Effector CD8-positive, alpha-beta T cell (primary cell): ENCODE measurements around the gene PLCD3.

Source experiments
- DNase-seq: peaks from one replicate; lab custom pipeline; 2025; lab: John Stamatoyannopoulos, UW

PLCD3 gene

DNA sequence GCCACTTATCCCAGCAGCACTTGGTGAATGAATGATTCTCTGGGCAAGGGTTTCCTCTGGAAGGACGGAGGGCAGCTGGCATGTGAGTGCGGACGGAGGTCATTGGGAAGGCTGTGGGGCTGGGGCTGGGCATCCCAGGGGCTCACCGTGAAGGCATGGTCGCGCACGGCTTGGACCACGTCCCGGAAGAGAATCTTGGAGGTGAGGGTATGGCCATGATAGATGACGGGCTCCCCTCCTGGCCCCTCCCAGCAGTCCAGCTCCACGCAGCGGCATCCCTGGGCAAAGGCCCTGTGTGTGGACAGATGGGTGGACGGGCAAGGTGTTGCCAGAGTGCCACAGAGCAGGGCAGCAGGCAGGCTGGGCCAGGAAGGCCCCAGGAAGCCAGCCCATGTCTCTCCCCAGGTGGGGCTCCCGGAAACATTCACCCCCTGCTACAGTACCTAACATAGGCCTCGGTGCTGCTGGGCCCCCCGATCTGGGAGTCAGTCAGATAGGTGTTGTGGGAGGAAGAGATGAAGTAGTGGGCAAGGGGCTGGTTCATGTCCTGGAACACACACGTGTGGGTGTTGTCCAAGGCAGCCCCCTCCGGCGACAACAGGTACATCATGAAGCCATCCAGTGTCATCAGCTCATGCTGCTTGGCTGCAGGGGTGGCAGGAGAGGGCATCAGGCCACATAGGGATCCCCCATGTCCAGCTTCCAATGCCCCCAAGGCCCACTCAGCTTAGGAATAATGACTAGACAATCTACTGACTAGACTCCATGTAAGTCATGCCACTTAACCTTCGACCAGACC is 14.3 kb downstream of the PLCD3 start:
- DNase-seq = no peak

DNA sequence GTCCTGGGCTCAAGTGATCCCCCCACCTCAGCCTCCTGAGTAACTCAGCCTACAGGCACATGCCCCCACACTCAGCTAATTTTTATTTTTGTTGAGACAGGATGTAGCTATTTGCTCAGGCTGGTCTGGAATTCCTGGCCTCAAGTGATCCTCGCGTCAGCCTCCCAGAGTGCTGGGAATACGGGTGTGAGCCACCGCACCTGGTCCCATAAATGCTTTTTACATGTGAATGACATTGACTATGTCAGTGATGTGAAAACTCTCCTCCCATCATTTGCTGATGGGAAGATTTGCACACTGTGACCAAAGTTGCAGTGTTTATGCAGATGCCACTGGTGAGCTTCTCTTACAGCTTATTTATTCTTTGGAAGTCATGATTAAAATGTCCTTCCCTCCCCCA is 15.0 kb downstream of the PLCD3 start:
- no peak for DNase-seq

DNA sequence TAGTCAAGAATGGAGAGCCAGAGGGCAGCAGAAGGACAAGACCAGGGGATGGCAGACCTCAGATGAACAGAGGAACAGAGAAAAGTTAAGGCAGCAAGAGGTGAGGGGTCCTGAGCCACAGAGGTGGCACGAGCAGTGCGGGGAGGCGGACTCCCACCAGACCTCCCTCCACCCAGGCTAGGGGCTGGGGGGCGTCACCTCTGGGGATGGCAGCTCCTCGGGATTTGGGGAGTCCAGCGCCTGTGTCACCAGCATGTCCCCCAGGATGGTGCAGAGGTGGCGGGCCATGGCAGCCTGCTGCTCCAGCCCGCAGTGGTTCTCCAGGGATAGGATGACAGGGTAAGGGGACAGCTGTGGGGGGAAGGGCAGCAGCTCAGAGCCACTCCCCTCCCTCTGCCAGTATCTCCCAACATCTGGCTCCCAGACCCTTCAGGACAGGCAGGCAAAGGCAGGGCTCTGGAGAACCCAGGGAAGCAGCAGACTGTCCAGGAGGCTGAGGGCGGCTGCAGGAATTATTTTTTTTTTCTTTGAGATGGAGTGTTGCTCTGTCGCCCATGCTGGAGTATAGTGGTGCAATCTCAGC is 15.8 kb downstream of the PLCD3 start:
- DNase-seq = no peak

DNA sequence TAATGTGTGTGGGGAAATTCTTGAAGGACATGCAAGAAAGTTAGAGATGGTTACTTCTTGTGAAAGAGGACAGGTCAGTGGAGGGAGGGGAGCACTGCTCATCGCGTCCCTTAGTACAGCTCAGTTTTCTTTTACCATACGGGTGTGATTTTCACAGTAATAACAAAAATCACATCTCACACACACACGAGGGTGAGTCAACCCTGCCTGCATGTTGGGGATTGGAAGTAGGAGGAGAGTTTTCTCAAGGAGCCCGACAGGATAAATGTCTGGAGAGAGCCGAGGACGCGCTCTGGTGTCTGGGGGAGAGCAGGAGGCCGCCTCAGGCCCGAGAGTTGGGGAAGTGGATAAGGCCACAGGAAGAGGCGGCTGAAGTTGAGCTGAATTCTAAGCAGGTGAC is 16.4 kb downstream of the PLCD3 start:
- DNase-seq = no peak

DNA sequence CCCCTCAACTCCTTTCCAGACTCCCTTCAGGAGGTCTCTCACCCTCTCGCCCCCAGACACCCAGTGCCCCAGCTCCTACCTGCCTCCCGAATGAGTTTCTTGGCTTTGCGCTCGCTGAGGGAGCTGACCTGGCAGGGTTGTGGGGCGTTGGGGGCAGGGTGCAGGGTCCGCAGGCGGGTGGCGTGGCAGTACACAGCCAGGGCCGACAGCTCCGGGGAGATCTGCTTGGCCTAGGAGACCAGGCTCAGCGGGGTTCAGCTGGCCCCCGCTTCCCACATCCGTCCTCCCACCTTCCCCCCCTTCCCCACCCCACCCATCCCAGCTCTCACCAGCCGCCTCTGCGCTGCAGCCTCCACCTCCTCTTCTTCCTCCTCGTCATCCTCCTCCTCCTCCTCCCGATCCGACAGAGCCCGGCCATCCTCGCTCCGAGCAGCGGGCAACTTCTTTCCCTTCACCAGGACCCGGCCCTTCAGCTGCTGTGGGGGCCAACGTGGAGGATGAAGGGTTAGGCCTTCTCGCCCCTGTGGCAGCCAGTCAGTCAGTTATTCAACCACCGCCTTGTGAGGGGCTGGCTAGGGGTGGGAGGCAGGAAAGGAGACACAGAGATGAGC is 17.2 kb downstream of the PLCD3 start:
- DNase-seq = no peak

DNA sequence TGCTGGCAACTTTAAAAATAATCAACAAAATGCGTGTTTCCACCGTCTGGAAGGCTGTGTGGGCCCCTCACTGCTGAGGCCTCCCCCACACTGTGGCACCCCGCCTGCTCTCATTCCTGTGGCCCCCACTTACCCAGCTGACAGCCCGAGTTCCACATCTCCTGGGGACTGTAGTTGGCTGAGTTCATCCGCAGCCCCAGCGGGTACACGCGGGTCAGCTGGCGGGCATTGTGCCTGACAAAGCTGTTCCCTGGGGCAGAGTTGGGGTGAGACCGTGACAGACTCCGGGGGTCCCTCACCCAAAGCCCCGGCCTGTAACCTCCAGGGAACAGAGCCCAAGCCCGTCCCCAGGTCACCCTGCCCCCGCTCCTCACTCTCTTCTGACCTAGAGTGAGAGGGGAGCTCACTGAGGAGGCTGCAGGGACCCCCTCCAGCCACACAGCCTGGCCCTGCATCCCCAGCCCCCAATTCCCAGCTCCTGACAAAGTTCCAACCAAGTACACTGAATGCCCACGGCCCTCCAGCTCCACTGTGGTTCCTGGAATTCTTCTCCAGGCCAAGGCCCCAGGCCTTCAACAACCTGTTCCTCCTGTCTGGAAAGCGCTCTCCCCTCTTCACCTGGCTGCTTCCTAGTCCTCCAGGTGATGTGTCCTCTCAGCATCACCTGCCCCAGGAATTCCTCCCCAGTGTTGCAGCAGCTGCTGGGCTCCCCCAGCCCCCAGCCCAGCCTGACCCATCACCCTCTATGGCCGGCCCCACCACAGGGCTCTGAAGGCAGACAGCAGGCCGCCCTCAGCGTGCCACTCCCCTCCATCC is 18.0 kb downstream of the PLCD3 start:
- DNase-seq = no peak

DNA sequence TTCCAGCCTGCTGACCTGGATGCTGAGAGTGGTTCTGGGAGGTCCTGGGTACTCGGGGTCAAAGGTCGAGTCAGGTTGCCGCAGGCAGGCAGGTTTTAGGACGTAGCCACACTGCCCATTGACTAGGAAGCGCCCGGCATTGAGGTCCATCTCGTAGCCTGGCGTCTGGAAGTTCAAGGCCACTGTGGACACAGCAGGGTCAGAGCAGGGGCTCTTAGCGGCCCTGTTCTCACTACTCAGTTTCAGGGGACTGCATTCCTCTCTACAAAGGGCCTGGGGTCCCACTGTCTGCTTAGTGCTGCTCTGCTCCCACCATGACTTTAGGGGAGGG is 18.9 kb downstream of the PLCD3 start:
- no peak for DNase-seq

DNA sequence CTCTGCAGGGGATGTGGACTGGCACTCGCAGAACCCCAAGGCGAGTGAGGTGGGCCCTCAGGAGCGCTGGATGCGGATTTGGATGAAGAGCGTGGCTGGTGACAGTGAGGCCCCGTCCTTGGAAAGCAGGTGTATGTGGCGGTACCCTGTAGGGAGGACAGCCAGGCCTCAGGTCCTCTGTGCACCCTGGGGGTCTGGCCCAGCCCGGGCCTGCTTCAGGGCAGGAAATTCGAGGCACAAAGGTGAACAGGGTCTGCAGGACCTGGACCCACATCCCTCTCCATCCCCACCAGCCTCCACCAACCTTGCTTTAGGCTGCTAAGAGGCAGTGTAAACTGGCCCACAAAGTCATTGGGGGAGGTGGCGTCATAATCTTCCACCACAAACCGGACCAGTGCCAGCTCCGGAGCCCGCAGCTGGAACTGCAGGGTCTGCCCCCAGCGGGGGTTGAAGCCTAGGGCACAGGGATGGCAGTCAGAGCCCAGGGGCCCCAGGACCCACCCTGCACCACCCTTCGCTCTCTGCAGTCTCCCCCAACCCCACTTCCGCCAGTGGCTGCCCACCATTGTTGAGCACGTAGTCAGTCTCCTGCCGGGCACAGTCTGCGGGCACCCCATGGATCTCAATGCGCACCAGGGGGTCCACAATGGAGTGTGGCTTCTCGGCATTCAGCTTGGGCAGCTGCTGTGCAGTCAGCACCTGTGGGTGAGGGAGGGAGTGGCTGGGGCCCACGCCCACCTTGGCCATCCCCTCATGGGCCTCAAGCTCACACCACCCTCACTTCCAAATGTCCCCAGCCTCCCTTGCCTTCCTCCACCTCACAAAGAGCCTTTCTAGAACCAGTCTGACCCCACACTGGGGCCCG is 19.5 kb downstream of the PLCD3 start:
- DNase-seq = no peak

DNA sequence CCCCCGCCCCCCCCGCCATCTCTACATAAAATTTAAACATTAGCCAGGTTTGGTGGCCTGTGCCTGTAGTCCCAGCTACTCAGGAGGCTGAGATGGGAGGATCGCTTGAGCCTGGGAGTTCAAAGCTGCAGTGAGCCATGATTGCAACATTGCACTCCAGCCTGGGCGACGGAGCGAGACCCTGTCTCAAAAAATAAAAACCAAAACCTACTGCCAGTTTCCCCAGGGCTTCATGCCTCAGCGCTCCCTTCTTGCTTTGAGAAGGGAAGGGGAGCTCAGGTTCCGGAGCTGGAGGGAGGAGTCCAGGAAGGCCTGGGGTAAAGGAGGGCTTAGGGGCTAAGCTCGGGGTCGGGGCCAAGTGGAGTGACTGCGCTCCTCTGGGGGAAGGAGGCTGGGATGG is 20.5 kb downstream of the PLCD3 start:
- DNase-seq = no peak

DNA sequence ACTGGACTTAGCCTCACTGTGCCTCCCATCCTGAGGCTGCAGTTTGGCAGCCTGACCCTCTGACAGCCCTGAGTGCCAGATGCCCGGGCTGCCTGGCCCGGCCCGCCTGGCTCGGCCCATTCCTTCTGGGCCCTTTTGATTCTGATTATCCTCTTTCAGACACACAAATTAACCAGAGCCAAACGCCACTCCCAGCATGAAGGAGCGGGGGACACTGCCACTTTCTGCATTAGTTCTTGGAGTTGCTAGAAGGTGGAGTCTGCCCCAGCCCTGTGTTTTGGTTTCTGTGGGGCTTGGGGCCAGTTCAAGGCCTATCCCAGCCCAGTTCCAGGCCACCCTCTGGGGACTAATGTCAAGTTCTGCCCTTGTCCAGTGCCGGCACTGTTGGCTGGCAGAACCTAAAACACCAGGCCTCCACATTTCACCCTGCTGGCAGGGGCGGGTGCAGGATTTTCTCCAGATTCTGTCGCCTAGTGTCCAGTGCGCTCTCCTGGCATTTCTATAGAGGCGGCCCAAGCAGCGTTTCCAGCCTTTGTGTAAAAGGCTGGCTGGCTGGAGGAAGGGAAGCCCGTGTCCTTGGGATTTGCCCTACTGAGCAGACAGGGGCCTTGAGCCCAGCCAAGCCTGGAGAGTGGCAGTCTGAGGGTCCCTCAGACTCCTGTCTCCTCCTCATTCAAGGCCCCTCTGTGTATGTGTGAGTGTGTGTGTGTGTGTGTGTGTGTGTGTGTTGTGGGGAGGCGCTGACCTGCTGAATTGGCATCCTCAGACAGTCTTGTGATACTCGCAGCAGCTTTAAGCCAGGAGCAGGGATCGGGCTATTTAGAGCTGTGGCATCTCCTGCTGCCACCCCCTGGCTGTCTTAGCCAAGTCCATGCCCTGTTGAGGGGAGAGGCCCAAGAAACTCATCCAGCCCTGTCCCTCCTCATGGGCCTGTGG is 21.4 kb downstream of the PLCD3 start:
- DNase-seq = no peak

DNA sequence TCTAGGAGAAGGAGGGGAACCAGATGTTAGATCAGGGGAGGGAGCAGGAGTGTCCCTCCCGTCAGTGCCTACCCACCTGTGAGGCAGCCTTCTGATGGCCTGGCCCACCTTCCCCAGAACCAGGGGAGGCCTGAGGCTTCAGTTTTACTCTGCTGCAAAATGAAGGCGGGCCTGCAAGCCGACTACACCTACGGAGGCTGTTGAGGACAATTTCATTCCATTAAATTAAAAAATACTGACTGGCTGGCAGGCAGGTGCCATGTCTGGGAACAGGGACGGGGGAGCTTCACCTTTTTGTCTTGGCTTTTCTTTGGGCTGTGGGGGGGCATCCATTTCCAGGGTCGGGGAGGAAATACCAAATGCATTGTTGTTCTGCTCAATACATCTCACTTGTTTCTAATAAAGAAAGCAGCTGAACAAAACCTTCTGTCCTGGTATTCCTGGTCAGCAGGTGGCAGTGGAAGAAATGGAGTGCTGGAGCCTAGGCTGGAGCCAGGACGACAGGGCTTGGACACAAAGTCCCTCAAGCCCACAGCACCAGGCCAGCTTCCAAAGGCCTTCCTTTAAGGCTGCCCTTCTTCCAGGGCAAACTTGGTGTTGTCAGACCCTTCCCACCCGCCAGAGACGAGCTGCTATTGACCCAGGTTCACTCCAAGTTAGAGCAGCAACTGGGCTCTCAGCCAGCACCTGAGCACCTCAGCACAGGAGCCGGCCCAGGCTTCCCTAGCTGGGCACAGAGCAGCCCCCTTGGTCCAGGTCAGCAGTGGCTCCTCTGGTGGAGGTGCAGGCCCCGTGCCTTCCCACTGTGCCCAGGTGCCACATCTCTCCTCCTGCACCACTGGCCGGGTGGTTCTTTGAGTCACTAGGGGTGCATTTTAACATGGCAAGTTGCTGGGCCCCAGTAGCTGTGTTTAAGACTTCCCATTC is 23.5 kb downstream of the PLCD3 start:
- no peak for DNase-seq

DNA sequence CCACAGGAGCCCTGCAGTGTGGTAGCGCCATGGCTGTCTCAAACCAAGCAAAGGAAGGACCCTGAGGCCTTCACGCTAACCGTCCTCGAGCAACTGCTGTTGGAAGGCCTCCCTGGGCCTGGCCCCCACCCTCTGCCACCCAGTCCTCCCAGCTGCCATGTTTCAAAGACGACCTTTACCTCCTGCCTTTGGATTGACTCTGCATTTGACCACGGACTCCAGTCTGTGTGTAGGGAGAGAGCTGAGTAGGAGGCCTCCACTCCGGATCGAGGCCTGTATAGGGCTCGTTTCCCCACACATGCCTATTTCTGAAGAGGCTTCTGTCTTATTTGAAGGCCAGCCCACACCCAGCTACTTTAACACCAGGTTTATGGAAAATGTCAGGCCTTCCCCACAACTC is 24.3 kb downstream of the PLCD3 start:
- DNase-seq = no peak

DNA sequence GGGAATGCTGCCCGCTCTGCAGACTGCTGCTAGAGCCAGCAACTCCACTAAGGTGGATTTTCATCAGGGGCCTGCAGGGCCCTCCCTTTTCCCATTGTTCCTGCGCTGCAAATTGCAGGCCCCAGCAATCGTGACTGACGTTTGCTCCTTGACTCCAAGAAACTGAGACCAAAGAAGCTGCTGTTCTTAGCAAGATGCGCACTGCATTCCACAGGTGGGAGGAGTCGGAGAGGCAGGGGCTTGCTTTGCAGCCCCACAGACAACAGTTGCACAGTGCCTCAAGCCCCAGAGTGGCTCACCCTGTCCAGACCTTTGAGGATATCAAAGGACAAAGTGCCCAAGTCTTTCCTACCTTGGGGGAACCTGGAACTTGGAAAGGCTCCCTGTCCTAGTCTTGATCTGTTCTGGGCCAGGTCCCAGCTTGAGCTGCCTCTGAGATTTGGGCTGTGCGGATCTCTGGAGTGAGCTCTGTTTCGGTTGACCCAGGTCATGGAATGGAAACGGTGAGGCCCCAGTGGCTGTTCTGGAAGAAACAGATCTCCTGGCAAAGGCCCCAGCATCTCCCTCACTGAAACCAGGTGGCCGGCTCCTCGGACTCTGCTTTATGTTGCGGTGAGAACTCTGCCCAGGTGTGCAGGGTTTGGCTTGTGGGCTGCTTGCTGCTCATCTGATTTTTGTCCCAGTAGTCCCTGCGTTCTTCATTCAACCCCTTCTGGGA is 24.9 kb downstream of the PLCD3 start:
- no peak for DNase-seq

DNA sequence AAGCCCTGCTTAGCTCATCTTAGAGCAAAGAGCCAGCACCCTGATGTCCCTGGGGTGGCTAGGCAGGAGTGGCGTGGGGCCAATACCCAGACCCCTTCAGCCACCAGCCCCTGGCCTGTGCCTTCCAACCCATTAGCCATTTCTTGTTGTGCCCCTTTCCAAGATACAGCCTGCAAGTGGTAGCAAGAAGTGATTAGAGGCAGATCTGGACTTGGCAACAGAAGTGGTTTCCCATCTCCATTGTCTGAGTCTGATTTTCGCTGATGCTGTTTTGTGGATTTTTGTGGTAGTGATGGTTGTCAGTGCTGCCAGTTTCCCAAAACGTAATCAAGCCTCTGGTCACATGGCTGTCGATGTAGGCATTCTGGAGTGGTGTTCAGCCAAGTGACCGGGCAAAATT is 25.7 kb downstream of the PLCD3 start:
- DNase-seq = no peak

DNA sequence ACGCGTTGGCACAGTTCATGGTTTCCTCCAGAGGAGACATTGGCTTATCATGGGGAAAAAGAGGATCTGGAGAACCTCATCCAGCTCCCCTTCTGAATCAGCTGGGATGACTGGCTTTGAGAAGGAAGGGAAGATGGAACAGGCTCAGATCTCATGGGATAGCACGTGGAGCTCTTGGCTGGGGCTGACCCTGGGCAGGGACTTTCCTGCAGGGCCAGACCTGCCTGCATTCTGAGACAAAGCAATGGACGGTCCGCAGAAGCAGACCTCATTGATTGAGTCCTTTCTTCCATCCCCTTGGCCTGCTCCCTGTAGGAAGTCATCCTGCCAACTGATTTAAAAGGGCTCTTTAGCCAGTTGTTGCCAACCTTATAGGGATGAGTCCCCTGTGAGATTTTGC is 26.2 kb downstream of the PLCD3 start:
- no peak for DNase-seq

DNA sequence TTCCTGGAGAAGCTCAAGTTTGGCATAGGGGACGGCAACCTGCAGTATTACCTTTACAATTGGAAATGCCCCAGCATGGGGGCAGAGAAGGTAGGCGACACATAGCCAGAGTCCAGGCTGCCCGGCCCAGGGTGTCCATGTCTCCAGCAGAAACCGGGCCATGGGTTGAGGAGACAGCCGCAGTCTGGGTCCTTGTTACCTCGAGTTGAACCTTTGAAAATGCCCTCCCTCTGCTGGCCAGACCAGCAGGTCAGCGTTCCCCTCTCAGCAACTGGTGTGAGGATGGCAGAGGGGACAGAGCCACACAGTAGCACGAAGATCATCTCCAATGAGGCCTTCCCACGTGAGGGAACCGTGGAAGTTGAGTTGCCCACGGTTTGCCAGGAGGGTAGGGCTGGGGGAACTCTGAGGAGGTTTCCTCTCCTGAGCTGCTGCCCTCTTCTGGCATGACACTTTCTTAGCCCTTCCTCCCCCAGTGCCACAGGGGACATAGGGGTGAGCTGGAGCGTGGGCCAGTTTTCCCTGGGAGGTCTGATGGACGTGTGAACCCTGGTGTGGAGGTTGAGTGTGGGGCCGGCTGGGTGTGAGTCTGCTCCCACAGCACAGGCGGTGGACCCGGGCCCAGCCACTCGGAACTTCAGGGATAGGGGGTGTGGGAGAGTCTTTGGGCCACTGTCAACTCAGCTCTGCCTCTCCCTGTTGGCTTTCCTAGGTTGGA is 27.2 kb downstream of the PLCD3 start:
- no peak for DNase-seq

DNA sequence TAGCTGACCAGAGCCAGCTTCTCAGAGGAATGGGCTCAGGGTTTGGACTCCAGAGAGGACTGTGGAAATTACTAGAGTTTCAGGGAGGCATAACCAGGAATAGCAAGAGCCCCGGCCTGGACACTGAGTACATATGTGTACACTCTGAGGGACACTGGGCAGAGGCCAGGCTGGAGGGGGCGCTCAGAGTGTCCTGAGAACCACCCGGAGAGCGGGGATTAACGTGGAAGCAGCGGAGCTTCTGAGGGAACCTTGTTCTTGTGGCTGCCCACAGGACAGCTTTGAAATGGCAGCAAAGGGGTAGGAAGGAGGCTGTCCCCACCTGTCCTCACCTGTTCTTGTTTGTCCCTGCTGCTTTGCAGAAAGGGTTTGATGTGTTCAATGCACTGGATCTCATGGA is 27.8 kb downstream of the PLCD3 start:
- DNase-seq = no peak

DNA sequence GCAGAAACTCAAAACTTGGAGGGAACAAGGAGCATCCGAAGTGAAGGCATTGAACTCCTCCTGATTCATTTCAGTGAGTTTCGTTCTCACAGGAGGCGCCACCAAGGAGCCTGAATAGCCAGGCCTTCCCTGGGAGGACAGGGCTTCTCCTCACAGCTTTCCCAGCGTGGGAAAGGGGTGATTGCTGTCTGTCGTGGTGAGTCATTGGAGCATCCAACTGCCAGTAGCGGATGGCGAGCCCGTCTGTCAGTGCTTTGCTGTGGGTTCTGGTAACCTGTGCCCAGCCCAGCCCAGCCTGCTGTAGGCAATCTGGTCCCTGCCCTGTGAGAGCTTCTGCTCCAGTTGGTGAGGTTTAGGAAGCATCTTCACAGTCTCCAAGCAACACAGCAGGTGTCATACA is 28.3 kb downstream of the PLCD3 start:
- no peak for DNase-seq
